ENCODE results near the gene SNAPC1.

SNAPC1 gene

GRCh38 chr14:61812347-61813095, 50.3 kb downstream of the SNAPC1 start, which contains the start of gene SYT16:
SYT16 (plus strand) TSS chr14:61812703.
- DNase-seq (ENCODE audit: low spot score), result peak; percentile 47

DNA sequence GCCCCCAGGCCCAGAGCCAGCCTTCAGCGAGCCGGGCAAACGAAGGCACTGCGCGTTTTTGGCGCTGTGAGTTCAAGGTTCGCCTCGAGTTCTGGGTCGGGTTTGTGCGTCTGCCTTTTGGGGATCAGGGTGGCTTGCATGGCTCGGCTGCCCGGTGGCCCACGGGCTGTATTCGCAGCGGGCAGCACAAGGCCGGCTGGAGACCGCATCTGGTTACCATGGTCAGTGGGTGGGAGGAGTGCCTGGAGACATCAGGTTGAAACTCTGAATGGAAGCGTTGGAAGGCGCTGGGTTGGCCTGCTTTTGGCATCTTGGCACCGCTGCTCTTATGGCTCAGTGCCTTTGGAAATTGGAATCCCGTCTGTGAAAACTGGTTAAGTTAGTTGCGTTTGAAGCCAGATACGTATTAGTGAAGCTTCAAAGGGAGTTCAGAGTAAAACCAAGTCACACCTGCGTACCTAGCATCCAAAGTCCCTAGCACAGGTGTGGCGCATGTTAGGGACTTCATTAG, 50.9 kb downstream of the SNAPC1 start:
- DNase-seq (ENCODE audit: low spot score), result peak; percentile 21

- DNase-seq (ENCODE audit: low spot score), result no peak
Measured at GRCh38 chr14:61822458-61822857, 60.2 kb downstream of the SNAPC1 start.

GRCh38 chr14:61832783-61833182, 70.6 kb downstream of the SNAPC1 start:
- DNase-seq (ENCODE audit: low spot score), result no peak

GRCh38 chr14:61836184-61836583, 74.0 kb downstream of the SNAPC1 start:
- no peak for DNase-seq (ENCODE audit: low spot score)

DNA sequence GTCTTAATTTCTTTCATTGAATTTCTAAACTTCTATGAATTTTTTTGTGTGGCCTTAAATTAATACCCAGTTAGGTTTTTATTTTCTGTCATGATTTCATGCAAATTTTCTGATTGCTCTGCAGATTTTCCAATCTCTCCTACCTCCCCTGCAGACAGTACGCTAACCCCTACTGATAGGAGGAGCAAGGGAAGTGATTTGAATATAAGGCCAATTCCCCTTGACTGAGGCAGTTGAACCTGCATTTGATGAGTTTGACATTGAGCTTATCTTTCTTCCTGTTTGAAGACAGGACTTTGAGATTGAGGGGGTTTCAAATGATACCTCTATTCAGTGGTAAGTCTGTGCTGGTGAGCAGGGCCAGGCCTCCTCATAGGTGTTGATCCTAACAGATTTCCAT, 74.6 kb downstream of the SNAPC1 start:
- no peak for DNase-seq (ENCODE audit: low spot score)

- peak; percentile 82 for DNase-seq (ENCODE audit: low spot score)
Measured at GRCh38 chr14:61837336-61838229, 75.4 kb downstream of the SNAPC1 start.

DNA sequence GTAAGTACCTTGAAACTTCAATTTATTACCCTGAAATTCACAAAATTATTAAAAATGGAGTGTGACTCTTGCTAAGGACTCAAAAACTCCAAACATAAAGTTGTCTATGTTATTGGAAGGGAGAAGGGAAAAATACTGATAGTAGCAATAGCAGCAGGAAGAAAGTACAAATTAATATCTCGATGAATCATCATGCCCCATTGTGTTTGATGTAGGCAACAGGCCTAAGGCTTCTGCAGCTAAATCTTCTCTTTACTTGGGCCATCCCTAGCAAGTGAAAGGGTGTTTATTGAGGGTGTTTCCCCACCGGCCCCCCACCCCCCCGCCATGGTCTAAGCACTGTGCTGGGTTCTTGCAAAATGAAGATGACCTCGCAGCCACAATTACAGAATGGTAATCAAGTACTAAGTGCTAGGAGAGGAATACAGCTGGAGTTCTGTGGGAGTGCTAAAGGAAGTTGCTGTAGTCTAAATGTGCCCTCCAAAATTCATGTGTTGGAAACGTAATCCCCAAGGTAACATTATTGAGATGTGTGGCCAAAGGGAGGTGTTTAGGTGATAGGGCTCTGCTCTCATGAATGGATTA, 76.5 kb downstream of the SNAPC1 start:
- DNase-seq (ENCODE audit: low spot score), result no peak

- peak; percentile 40 for DNase-seq (ENCODE audit: low spot score)
Measured at GRCh38 chr14:61839507-61839906, 77.3 kb downstream of the SNAPC1 start.

- DNase-seq (ENCODE audit: low spot score), result no peak
Measured at GRCh38 chr14:61841145-61841544, 78.9 kb downstream of the SNAPC1 start.

All from AG20443 (cell line).